IMR-90 (cell line): Measurements from ENCODE around the gene PCBP3. TPM values are rescaled to one million over a fixed set of nuclear protein-coding genes. Genes with fewer than 3 reads are reported as not detected.

ENCODE experiments used
- ATAC-seq: fragments of 200-7000 bp; cut with Tn5 transposase; 2 replicates; pipeline ENCODE4 v1.9.1; 2020; ENCODE audit warnings: low read depth, mild to moderate bottlenecking, moderate library complexity
- BruUV-seq: library from RNA; stranded (reverse); fragments of 400-500 nt; replicated peaks from 2 replicates; lab custom pipeline; 2021; lab: Mats Ljungman, UMichigan
- CTCF ChIA-PET: fragments of 300-600 bp; formaldehyde crosslinking; extraction: SDS; loops from one replicate; lab custom pipeline; 2021; ENCODE audit warnings: antibody characterized with exemption; lab: Yijun Ruan, JAX
- POLR2A ChIA-PET: fragments of 300-600 bp; sonication (Branson Sonifier 250); formaldehyde crosslinking; loops from one replicate; lab custom pipeline; 2022; ENCODE audit warnings: antibody characterized with exemption; ENCODE audit not compliant: unreplicated experiment; lab: Charles Lee
- DNase-seq: peaks from one replicate; pipeline ENCODE4 v3.0.0; 2013
- H2AFZ ChIP-seq: replicated peaks from 2 replicates; pipeline ENCODE3; 2013; ENCODE audit warnings: low read length, mild to moderate bottlenecking; ENCODE audit not compliant: poor library complexity
- H2AK5ac ChIP-seq: 2 replicates; pipeline ENCODE4 v1.6.1; 2013; ENCODE audit warnings: low read depth, low read length, inconsistent platforms
- H2AK9ac ChIP-seq: replicated peaks from 2 replicates; pipeline ENCODE3; 2013; ENCODE audit warnings: mild to moderate bottlenecking, low read depth, low read length, moderate library complexity; ENCODE audit not compliant: poor library complexity
- H2BK120ac ChIP-seq: 2 replicates; pipeline ENCODE4 v1.6.1; 2013; ENCODE audit warnings: low read depth, low read length, inconsistent platforms
- H2BK15ac ChIP-seq: 3 replicates; pipeline ENCODE4 v1.6.1; 2013; ENCODE audit warnings: low read depth, low read length, inconsistent platforms
- H2BK20ac ChIP-seq: 2 replicates; pipeline ENCODE4 v1.6.1; 2013; ENCODE audit warnings: low read depth, mild to moderate bottlenecking, inconsistent platforms, low read length, moderate library complexity
- H2BK5ac ChIP-seq: 2 replicates; pipeline ENCODE4 v1.6.1; 2013; ENCODE audit warnings: mild to moderate bottlenecking, low read depth, low read length, inconsistent platforms; ENCODE audit not compliant: poor library complexity, severe bottlenecking
- H3K14ac ChIP-seq: replicated peaks from 2 replicates; pipeline ENCODE4 v1.6.1; 2013; ENCODE audit warnings: low read depth, low read length, inconsistent platforms
- H3K18ac ChIP-seq: 2 replicates; pipeline ENCODE4 v1.6.1; 2013; ENCODE audit warnings: low read depth, low read length, control low read depth
- H3K23ac ChIP-seq: 2 replicates; pipeline ENCODE4 v1.6.1; 2013; ENCODE audit warnings: low read depth, low read length, inconsistent platforms
- H3K27ac ChIP-seq: 2 replicates; pipeline ENCODE4 v1.5.1; 2013; ENCODE audit warnings: mild to moderate bottlenecking, control low read depth, low read length; ENCODE audit not compliant: insufficient read depth
- H3K27me3 ChIP-seq: 2 replicates; pipeline ENCODE4 v1.6.1; 2013; ENCODE audit warnings: low read length; ENCODE audit not compliant: control insufficient read depth, insufficient read depth
- H3K36me3 ChIP-seq: 2 replicates; pipeline ENCODE4 v1.6.1; 2013; ENCODE audit warnings: low read length, mixed read lengths; ENCODE audit not compliant: control insufficient read depth, insufficient read depth
- H3K4ac ChIP-seq: 2 replicates; pipeline ENCODE4 v1.6.1; 2013; ENCODE audit warnings: low read depth, low read length, inconsistent platforms
- H3K4me1 ChIP-seq: 2 replicates; pipeline ENCODE4 v1.6.1; 2013; ENCODE audit warnings: low read length, mixed read lengths; ENCODE audit not compliant: control insufficient read depth, insufficient read depth
- H3K4me2 ChIP-seq: 2 replicates; pipeline ENCODE4 v1.6.1; 2013; ENCODE audit warnings: low read depth, mild to moderate bottlenecking, control low read depth, low read length, moderate library complexity
- H3K4me3 ChIP-seq: 2 replicates; pipeline ENCODE4 v1.5.1; 2013; ENCODE audit warnings: low read depth, mild to moderate bottlenecking, control low read depth, low read length, moderate library complexity; ENCODE audit not compliant: insufficient read depth
- H3K56ac ChIP-seq: 2 replicates; pipeline ENCODE4 v1.6.1; 2013; ENCODE audit warnings: low read length, inconsistent platforms; ENCODE audit not compliant: insufficient read depth; ENCODE audit errors: extremely low read depth
- H3K79me1 ChIP-seq, 2 experiments: 2 replicates each; pipeline ENCODE4 v1.6.1; 2013; ENCODE audit warnings: low read length in 2 of 2, inconsistent platforms in 1 of 2, low read depth in 1 of 2
- H3K9ac ChIP-seq: 2 replicates; pipeline ENCODE4 v1.6.1; 2013; ENCODE audit warnings: low read depth, low read length, control low read depth
- H3K9me1 ChIP-seq: 2 replicates; pipeline ENCODE4 v1.6.1; 2013; ENCODE audit warnings: low read length, inconsistent platforms; ENCODE audit not compliant: insufficient read depth
- H3K9me3 ChIP-seq: 2 replicates; pipeline ENCODE4 v1.6.1; 2013; ENCODE audit warnings: low read length; ENCODE audit not compliant: control insufficient read depth, insufficient read depth
- H4K20me1 ChIP-seq: 2 replicates; pipeline ENCODE4 v1.6.1; 2013; ENCODE audit warnings: low read length, inconsistent platforms; ENCODE audit not compliant: insufficient read depth
- H4K5ac ChIP-seq: 2 replicates; pipeline ENCODE4 v1.6.1; 2013; ENCODE audit warnings: mild to moderate bottlenecking, low read depth, low read length, control low read depth
- H4K8ac ChIP-seq, 2 experiments: 2 replicates each; pipeline ENCODE4 v1.6.1; 2013; ENCODE audit warnings: low read depth in 2 of 2, low read length in 2 of 2, control low read depth in 1 of 2, inconsistent platforms in 1 of 2
- H4K91ac ChIP-seq: 2 replicates; pipeline ENCODE4 v1.6.1; 2013; ENCODE audit warnings: low read depth, low read length, inconsistent platforms; ENCODE audit not compliant: insufficient read depth
- BHLHE40 ChIP-seq: fragments of 150-350 bp; IDR thresholded peaks from 2 replicates; pipeline ENCODE4 v1.6.1; 2016; ENCODE audit warnings: mild to moderate bottlenecking, low read depth, low read length
- CEBPB ChIP-seq: IDR thresholded peaks from 2 replicates; pipeline ENCODE4 v1.6.1; 2012; ENCODE audit warnings: low read depth, low read length, improper control_type of control experiment
- CHD1 ChIP-seq: IDR thresholded peaks from 2 replicates; pipeline ENCODE4 v1.6.1; 2012; ENCODE audit warnings: low read depth, low read length, improper control_type of control experiment
- CTCF ChIP-seq: conservative IDR thresholded peaks from 2 replicates; pipeline ENCODE4 v1.5.1; 2012; ENCODE audit warnings: mild to moderate bottlenecking, low read depth, low read length, improper control_type of control experiment
- FOS ChIP-seq: fragments of 150-350 bp; IDR thresholded peaks from 2 replicates; pipeline ENCODE4 v1.6.1; 2016; ENCODE audit warnings: low read depth, low read length
- MAFK ChIP-seq: IDR thresholded peaks from 2 replicates; pipeline ENCODE4 v1.6.1; 2012; ENCODE audit warnings: low read depth, low read length, improper control_type of control experiment
- POLR2A ChIP-seq: IDR thresholded peaks from 2 replicates; pipeline ENCODE4 v1.6.1; 2012; ENCODE audit warnings: mild to moderate bottlenecking, low read depth, low read length
- USF2 ChIP-seq: fragments of 150-350 bp; IDR thresholded peaks from 2 replicates; pipeline ENCODE4 v1.6.1; 2017; ENCODE audit warnings: mild to moderate bottlenecking, antibody characterized with exemption, low read length, low read depth
- WGBS, 2 experiments: methylation state at CpG; one replicate each; pipeline versions ENCODE4 v1.1.5 to v1.1.7; 2013; ENCODE audit warnings: missing lambda C conversion rate in 2 of 2; ENCODE audit not compliant: insufficient read length in 1 of 2; ENCODE audit errors: extremely low coverage in 2 of 2; 5-methylcytosine and 5-hydroxymethylcytosine counted together
- dilution Hi-C: fragments of 300-500 bp; cut with HindIII; formaldehyde crosslinking; loops from one replicate; pipeline ENCODE4 v1.14.3; 2018; ENCODE audit warnings: low sequenced_read_pairs; ENCODE audit not compliant: unreplicated experiment
- in situ Hi-C: fragments of 300-500 bp; cut with MboI; formaldehyde crosslinking; loops from 3 replicates; pipeline ENCODE4 v1.14.3; 2019; ENCODE audit warnings: low sequenced_read_pairs, inconsistent platforms, mixed read lengths
- intact Hi-C: fragments of 100-400 bp; cut with micrococcal nuclease; formaldehyde crosslinking; loops from 2 replicates; pipeline ENCODE4 v1.10.0; 2022
- polyA plus RNA-seq, 3 experiments: library from polyadenylated mRNA; depleted of rRNA; stranded (reverse); fragments of >200 nt; gene quantifications; 2 replicates each; pipeline ENCODE4 v1.2.3, GENCODE V29; 2012; ENCODE audit warnings: low replicate concordance in 1 of 3
- total RNA-seq: library from RNA; depleted of rRNA; stranded (reverse); fragments of >200 nt; gene quantifications from 2 replicates; pipeline ENCODE4 v1.2.3, GENCODE V29; 2012

Gene PCBP3
- total and polyA plus RNA-seq, 2 of the 4 experiments (the other 2 are of a cell fraction) = 2.9 to 3.9 TPM

GRCh38 chr21:45980271-45980670, 336.7 kb downstream of the PCBP3 start:
- Histone ChIP-seq H4K91ac (no peak overlapping the region), H2BK20ac (no peak overlapping the region), H4K20me1 (peaks cover 37% of the 10 kb centered on the region), H2AFZ (no peak overlapping the region), H3K56ac (no peak overlapping the region), H2BK15ac (no peak overlapping the region), H3K4me2 (0 out of 2 replicates have a peak overlapping the region, but pooled peaks have one; percentile 7), H3K4me1 (peaks cover 20% of the 10 kb centered on the region), H2BK5ac (no peak overlapping the region), H2AK5ac (peak overlapping the region; percentile 5; the same call in 1 of the 2 replicates), H3K9ac (peak overlapping the region; percentile 62; the same call in 1 of the 2 replicates), H2AK9ac (no peak overlapping the region), H3K27me3 (no peaks in the 10 kb centered on the region), H3K4ac (peak overlapping the region; percentile 86; the same call in 1 of the 2 replicates), H3K23ac (peak overlapping the region; percentile 77; the same call in 1 of the 2 replicates), H3K36me3 (peaks cover 26% of the 10 kb centered on the region), H3K14ac (peak overlapping the region; percentile 86; the same call in 1 of the 2 replicates), H2BK120ac (no peak overlapping the region; the same call in 1 of the 2 replicates), H3K79me1 (peaks cover 2 to 46% of the 10 kb centered on the region in 2 experiments; a peak in 2 of 4 replicates), H3K27ac (no peak overlapping the region), H3K9me1 (peaks cover 6% of the 10 kb centered on the region), H4K8ac (peak overlapping the region; percentile 0 to 48; a peak in 2 of 4 replicates), H4K5ac (0 out of 2 replicates have a peak overlapping the region, but pooled peaks have one; percentile 47), H3K4me3 (no peak overlapping the region), H3K9me3 (no peaks in the 10 kb centered on the region), H3K18ac (no peak overlapping the region)
- ATAC-seq (no peak), DNase-seq (no peak)
- intact Hi-C loops = loop anchor here (2.0 kb wide), 1 partner anchor 77 kb away; no protein-coding TSS in a partner anchor
- TF ChIP-seq FOS (no peak), BHLHE40 (no peak), MAFK (no peak), CTCF (no peak), CEBPB (no peak), CHD1 (no peak), POLR2A (no peak), USF2 (no peak)
- no TSS peak for BruUV-seq
- ChIA-PET POLR2A (no interaction called here), CTCF (no interaction called here)
- dilution Hi-C loops = no loop called here
- in situ Hi-C loops = no loop called here
- 86% methylated on average over 1 of the region's 2 CpGs; no CpG with 5 or more reads in 1 of the 2 experiments for WGBS, 2 experiments
